Fibroblast of the aortic adventitia (primary cell): ENCODE data around the gene LYRM1. TPM values are rescaled to one million over a fixed set of nuclear protein-coding genes. Genes with fewer than 3 reads are reported as not detected.
A peak's percentile ranks its signal among the peaks of the same experiment; 100 is the strongest.

Experiments used
- DNase-seq: peaks from one replicate; pipeline ENCODE4 v3.0.0-alpha.2; 2010; ENCODE audit warnings: low read depth
- H3K4me3 ChIP-seq: 2 replicates; pipeline ENCODE4 v1.5.1; 2011; ENCODE audit warnings: low read depth, mild to moderate bottlenecking, control low read depth, low read length, moderate library complexity
- total RNA-seq: library from RNA; depleted of rRNA; stranded (reverse); fragments of >200 nt; gene quantifications from 2 replicates; pipeline ENCODE4 v1.2.3, GENCODE V29; 2012; ENCODE audit warnings: low replicate concordance
- TF ChIP-seq, protein P1 (sequence below): IDR thresholded peaks from 2 replicates; pipeline ENCODE4 v1.5.1; 2011; ENCODE audit warnings: mild to moderate bottlenecking, low read length, control low read depth, inconsistent platforms; ENCODE audit not compliant: insufficient read depth

Gene LYRM1
- total RNA-seq, 1 donor: 49.8 TPM

GRCh38 chr16:20901068-20901435 lies 481 bp downstream of the LYRM1 start:
- H3K4me3 ChIP-seq: peak overlapping the region; percentile 97
- DNase-seq: no peak
- TF ChIP-seq, protein P1, sequence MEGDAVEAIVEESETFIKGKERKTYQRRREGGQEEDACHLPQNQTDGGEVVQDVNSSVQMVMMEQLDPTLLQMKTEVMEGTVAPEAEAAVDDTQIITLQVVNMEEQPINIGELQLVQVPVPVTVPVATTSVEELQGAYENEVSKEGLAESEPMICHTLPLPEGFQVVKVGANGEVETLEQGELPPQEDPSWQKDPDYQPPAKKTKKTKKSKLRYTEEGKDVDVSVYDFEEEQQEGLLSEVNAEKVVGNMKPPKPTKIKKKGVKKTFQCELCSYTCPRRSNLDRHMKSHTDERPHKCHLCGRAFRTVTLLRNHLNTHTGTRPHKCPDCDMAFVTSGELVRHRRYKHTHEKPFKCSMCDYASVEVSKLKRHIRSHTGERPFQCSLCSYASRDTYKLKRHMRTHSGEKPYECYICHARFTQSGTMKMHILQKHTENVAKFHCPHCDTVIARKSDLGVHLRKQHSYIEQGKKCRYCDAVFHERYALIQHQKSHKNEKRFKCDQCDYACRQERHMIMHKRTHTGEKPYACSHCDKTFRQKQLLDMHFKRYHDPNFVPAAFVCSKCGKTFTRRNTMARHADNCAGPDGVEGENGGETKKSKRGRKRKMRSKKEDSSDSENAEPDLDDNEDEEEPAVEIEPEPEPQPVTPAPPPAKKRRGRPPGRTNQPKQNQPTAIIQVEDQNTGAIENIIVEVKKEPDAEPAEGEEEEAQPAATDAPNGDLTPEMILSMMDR: no peak

GRCh38 chr16:20901436-20902112 lies 1.0 kb downstream of the LYRM1 start:
- peak; percentile 64 for DNase-seq
- H3K4me3 ChIP-seq: peak overlapping the region; percentile 97
- TF ChIP-seq, protein P1: no peak

GRCh38 chr16:20902426-20902825 lies 1.9 kb downstream of the LYRM1 start:
- TF ChIP-seq, protein P1: no peak
- no peak overlapping the region for H3K4me3 ChIP-seq
- no peak for DNase-seq

DNA sequence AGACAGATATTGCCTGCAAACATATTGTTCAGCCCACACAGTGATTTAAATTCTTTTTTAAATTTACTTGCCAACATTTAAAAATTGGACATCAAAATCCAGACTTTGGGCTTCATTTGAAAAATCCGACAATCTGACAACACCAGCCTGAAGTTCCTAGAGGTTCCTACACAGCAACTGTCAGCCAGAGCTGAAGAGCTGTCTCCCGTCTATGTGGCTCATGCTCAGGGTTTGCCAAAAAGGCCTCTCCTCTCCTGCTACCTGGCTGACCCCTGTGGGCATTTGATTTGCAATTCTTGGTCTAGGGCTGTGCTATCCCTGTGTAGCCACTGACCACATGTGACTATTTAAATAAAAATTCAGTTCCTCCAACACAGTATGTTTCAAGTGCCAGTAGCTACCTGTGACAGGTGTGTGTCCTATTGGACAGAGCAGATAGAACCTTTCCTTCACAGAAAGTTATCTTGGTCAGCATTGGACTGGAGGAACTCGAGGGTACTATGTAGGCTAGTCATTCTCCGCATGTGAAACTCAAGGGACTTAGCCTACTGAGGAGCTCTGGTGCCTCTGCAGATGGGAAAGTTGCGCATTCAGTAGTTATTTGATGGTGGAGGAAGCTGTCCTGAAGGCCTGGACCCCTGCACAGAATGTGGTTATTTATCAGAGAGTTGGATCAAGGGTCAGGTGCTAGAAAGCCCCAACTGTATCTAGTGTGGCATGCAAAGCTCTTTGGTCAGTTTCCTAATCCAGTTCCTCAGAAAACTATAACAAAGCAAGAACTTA lies 2.7 kb downstream of the LYRM1 start:
- no peak for DNase-seq
- TF ChIP-seq, protein P1: no peak
- H3K4me3 ChIP-seq: no peak overlapping the region

GRCh38 chr16:20903899-20904506 lies 3.4 kb downstream of the LYRM1 start:
- H3K4me3 ChIP-seq: no peak overlapping the region
- TF ChIP-seq, protein P1: no peak
- DNase-seq: no peak

- peak; percentile 96 for DNase-seq
- TF ChIP-seq, protein P1: no peak
- no peak overlapping the region for H3K4me3 ChIP-seq
These were observed 4.0 kb downstream of the LYRM1 start for GRCh38 chr16:20904507-20905081.
